Endothelial cell of umbilical vein (primary cell): ENCODE measurements around the gene FHOD3. TPM values are rescaled to one million over a fixed set of nuclear protein-coding genes. Genes with fewer than 3 reads are reported as not detected.

Experiments used
- BruUV-seq: library from RNA; stranded (reverse); fragments of 400-500 nt; replicated peaks from 2 replicates; lab custom pipeline; 2021; lab: Mats Ljungman, UMichigan
- CTCF ChIA-PET: fragments of 300-600, 350-600 bp; sonication (Branson Sonifier 250); formaldehyde crosslinking; loops from one replicate; lab custom pipeline; 2021; ENCODE audit warnings: antibody characterized with exemption, inconsistent platforms; lab: Charles Lee
- POLR2A ChIA-PET: fragments of 300-600, 350-600 bp; sonication (Branson Sonifier 250); formaldehyde crosslinking; loops from one replicate; lab custom pipeline; 2021; ENCODE audit warnings: antibody characterized with exemption, inconsistent platforms; lab: Charles Lee
- DNase-seq: peaks from one replicate; pipeline ENCODE4 v3.0.0-alpha.2; 2011; ENCODE audit warnings: low read depth, low spot score
- FAIRE-seq: peaks from 2 replicates; lab custom pipeline; 2011; peaks lifted over from hg19 to GRCh38; lab: Jason Lieb, UNC
- H2AFZ ChIP-seq: 2 replicates; pipeline ENCODE4 v1.6.0; 2012; ENCODE audit warnings: low read depth, low read length, control low read depth, inconsistent platforms
- H3K27ac ChIP-seq: 2 replicates; pipeline ENCODE4 v1.5.1; 2011; ENCODE audit warnings: low read depth, mild to moderate bottlenecking, control low read depth, low read length, moderate library complexity; ENCODE audit not compliant: insufficient read depth
- H3K27me3 ChIP-seq, 2 experiments: 2 replicates each; pipeline versions ENCODE4 v1.6.0 to v1.6.1; 2011; ENCODE audit warnings: low read length in 2 of 2, mixed read lengths in 1 of 2; ENCODE audit not compliant: control insufficient read depth in 2 of 2, insufficient read depth in 2 of 2
- H3K36me3 ChIP-seq, 2 experiments: 2 replicates in 1 of 2; 3 replicates in 1 of 2; pipeline ENCODE4 v1.5.1; 2011; ENCODE audit warnings: low read length in 2 of 2, mild to moderate bottlenecking in 1 of 2, moderate library complexity in 1 of 2; ENCODE audit not compliant: control insufficient read depth in 2 of 2, insufficient read depth in 2 of 2; ENCODE audit errors: extremely low read depth in 1 of 2
- H3K4me1 ChIP-seq: 3 replicates; pipeline ENCODE4 v1.5.1; 2011; ENCODE audit warnings: mild to moderate bottlenecking, low read length; ENCODE audit not compliant: control insufficient read depth, insufficient read depth; ENCODE audit errors: extremely low read depth
- H3K4me2 ChIP-seq: 2 replicates; pipeline ENCODE4 v1.6.1; 2011; ENCODE audit warnings: low read length, control low read depth, mixed read lengths; ENCODE audit not compliant: insufficient read depth
- H3K4me3 ChIP-seq, 3 experiments: fragments of 200-600 bp in 1 of 3; sonication (generic), shearing (Covaris generic) in 1 of 3; replicated peaks in 1 of 3; 2 replicates each; pipeline ENCODE4 v1.5.1; 2011 to 2016; ENCODE audit warnings: control low read depth in 3 of 3, low read length in 3 of 3, mild to moderate bottlenecking in 2 of 3, inconsistent platforms in 1 of 3, low read depth in 1 of 3, moderate library complexity in 1 of 3; ENCODE audit not compliant: insufficient read depth in 1 of 3
- H3K79me2 ChIP-seq: 2 replicates; pipeline ENCODE4 v1.6.0; 2012; ENCODE audit warnings: low read length, inconsistent platforms; ENCODE audit not compliant: control insufficient read depth, insufficient read depth
- H3K9ac ChIP-seq: replicated peaks from 2 replicates; pipeline ENCODE3; 2011; ENCODE audit warnings: low read length, control low read depth; ENCODE audit not compliant: insufficient read depth; ENCODE audit errors: extremely low read depth
- H3K9me1 ChIP-seq: replicated peaks from 3 replicates; pipeline ENCODE4 v1.6.0; 2011; ENCODE audit warnings: mild to moderate bottlenecking, low read length; ENCODE audit not compliant: control insufficient read depth, insufficient read depth; ENCODE audit errors: extremely low read depth
- H3K9me3 ChIP-seq: replicated peaks from 2 replicates; pipeline ENCODE4 v1.5.1; 2012; ENCODE audit warnings: low read length, inconsistent platforms; ENCODE audit not compliant: control insufficient read depth, insufficient read depth
- H4K20me1 ChIP-seq: replicated peaks from 2 replicates; pipeline ENCODE3; 2011; ENCODE audit warnings: mild to moderate bottlenecking, low read length; ENCODE audit not compliant: control insufficient read depth, insufficient read depth; ENCODE audit errors: extremely low read depth
- EZH2 ChIP-seq: IDR thresholded peaks from 2 replicates; pipeline ENCODE4 v1.6.1; 2012; ENCODE audit warnings: borderline replicate concordance, low read depth, mild to moderate bottlenecking, moderate library complexity, low read length, inconsistent platforms; ENCODE audit not compliant: severe bottlenecking
- FOS ChIP-seq: IDR thresholded peaks from 2 replicates; pipeline ENCODE4 v1.6.1; 2011; ENCODE audit warnings: mild to moderate bottlenecking, low read length, moderate library complexity, borderline replicate concordance; ENCODE audit not compliant: insufficient read depth
- GATA2 ChIP-seq: IDR thresholded peaks from 2 replicates; pipeline ENCODE4 v1.7.0; 2011; ENCODE audit warnings: low read depth, mild to moderate bottlenecking, moderate library complexity, mixed read lengths, low read length; ENCODE audit not compliant: insufficient read length, insufficient read depth
- JUN ChIP-seq: IDR thresholded peaks from 2 replicates; pipeline ENCODE4 v1.6.1; 2011; ENCODE audit warnings: borderline replicate concordance, low read depth; ENCODE audit not compliant: insufficient read length, insufficient read depth
- MYC ChIP-seq: IDR thresholded peaks from one replicate; pipeline ENCODE4 v1.6.1; 2011; ENCODE audit warnings: mild to moderate bottlenecking, low read depth, low read length
- POLR2A ChIP-seq: IDR thresholded peaks from 2 replicates; pipeline ENCODE4 v1.6.1; 2012; ENCODE audit warnings: low read depth, mild to moderate bottlenecking, control low read depth, low read length
- POLR2AphosphoS5 ChIP-seq: IDR thresholded peaks from 2 replicates; pipeline ENCODE4 v1.6.1; 2012; ENCODE audit warnings: low read depth, mild to moderate bottlenecking, control low read depth, low read length, moderate library complexity; ENCODE audit not compliant: insufficient read depth
- dilution Hi-C: fragments of 300-500 bp; cut with MboI; formaldehyde crosslinking; loops from one replicate; pipeline ENCODE4 v1.15.0; 2019; ENCODE audit warnings: low sequenced_read_pairs; ENCODE audit not compliant: extremely low pct_ligation_motif_present
- intact Hi-C: fragments of 100-400 bp; cut with micrococcal nuclease; formaldehyde crosslinking; loops from one replicate; pipeline ENCODE4 v1.10.0; 2022
- polyA plus RNA-seq, 4 experiments: library from polyadenylated mRNA; depleted of rRNA in 3 of 4; stranded (reverse) in 3 of 4; unstranded in 1 of 4; fragments of >200 nt; gene quantifications; 2 replicates each; pipeline versions ENCODE4 v1.2.1 to v1.2.3, GENCODE V29; 2011 to 2012; ENCODE audit warnings: missing spikeins in 1 of 4
- total RNA-seq: library from RNA; stranded (reverse); gene quantifications from 2 replicates; pipeline ENCODE4 v1.2.3, GENCODE V29; 2021
- TF ChIP-seq, protein P1 (sequence below): IDR thresholded peaks from 2 replicates; pipeline ENCODE4 v1.6.1; 2011; ENCODE audit not compliant: insufficient read depth, insufficient read length
- TF ChIP-seq, protein P2 (sequence below), 2 donors: IDR thresholded peaks; 1 replicate in 1 of 2; 2 replicates in 1 of 2; pipeline ENCODE4 v1.5.1; 2011; ENCODE audit warnings: low read length in 2 of 2, mild to moderate bottlenecking in 2 of 2, moderate library complexity in 2 of 2, control low read depth in 1 of 2, inconsistent platforms in 1 of 2, low read depth in 1 of 2; ENCODE audit not compliant: insufficient read depth in 1 of 2; ENCODE audit errors: extremely low read depth in 1 of 2

FHOD3 gene
- total and polyA plus RNA-seq, 2 donors (not counting 3 experiments of a cell fraction or from before 2014, with no cell fraction given), result 0.06 to 1.5 TPM

DNA sequence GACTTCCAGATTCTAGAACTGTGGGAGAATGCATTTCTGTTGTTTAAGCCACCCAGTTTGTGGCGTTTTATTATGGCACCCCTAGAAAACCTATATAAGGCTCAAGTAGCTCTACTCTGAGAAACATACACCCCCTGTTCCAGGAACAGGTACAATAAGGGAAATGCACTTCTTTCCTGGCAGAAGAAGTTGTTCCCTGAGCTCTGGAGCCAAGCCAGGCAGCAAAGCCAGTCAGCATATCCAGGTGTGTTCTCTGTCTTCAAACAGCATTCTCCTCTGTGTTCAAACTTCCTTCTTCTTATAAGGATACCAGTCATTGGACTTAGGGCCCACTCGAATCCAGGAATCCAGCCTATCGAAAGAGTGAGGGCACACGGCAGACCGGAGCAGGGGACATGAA lies 434.8 kb downstream of the FHOD3 start:
- Histone ChIP-seq H3K9me3 (no peaks in the 10 kb centered on the region), H3K4me2 (no peak overlapping the region), H3K27ac (no peak overlapping the region), H3K9ac (no peak overlapping the region), H3K4me3 (no peak overlapping the region), H3K79me2 (no peaks in the 10 kb centered on the region), H4K20me1 (no peaks in the 10 kb centered on the region), H3K36me3 (no peaks in the 10 kb centered on the region), H2AFZ (no peak overlapping the region), H3K27me3 (no peaks in the 10 kb centered on the region), H3K4me1 (no peaks in the 10 kb centered on the region), H3K9me1 (no peaks in the 10 kb centered on the region)
- TF ChIP-seq FOS (no peak), EZH2 (no peak), POLR2AphosphoS5 (no peak), MYC (no peak), JUN (no peak), POLR2A (no peak)
- TF ChIP-seq, protein P1, sequence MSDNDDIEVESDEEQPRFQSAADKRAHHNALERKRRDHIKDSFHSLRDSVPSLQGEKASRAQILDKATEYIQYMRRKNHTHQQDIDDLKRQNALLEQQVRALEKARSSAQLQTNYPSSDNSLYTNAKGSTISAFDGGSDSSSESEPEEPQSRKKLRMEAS, result no peak
- BruUV-seq, result no TSS peak
- intact Hi-C loops, result no loop called here
- dilution Hi-C loops, result no loop called here
- ChIA-PET CTCF (no interaction called here), POLR2A (no interaction called here)
- DNase-seq, result no peak
- FAIRE-seq, result no peak

DNA sequence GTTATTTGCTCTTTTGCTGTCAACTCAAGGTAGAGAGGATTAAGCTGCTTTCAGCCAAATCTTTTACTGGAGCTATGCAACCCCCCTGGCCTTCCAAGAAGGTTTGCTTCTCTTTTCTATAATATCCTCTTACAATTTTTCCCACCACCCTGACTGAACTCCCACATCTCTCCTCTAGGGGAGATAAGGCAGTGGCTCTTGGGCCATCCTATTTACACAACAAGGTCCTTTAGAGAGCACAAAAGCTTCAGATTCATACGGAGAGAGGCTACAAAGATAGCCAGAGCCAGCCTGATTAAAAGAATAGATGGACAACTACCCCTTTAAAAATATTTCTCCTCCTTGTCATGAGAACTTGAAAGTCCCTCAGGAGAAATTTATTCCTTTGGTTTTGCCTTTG lies 435.6 kb downstream of the FHOD3 start:
- Histone ChIP-seq H3K36me3 (no peaks in the 10 kb centered on the region), H3K27ac (no peak overlapping the region), H3K79me2 (no peaks in the 10 kb centered on the region), H3K4me2 (no peak overlapping the region), H2AFZ (no peak overlapping the region), H4K20me1 (no peaks in the 10 kb centered on the region), H3K9me1 (no peaks in the 10 kb centered on the region), H3K4me1 (no peaks in the 10 kb centered on the region), H3K9ac (no peak overlapping the region), H3K27me3 (no peaks in the 10 kb centered on the region), H3K4me3 (no peak overlapping the region), H3K9me3 (no peaks in the 10 kb centered on the region)
- dilution Hi-C loops, result no loop called here
- POLR2A ChIA-PET, result no interaction called here
- DNase-seq (no peak), FAIRE-seq (no peak)
- BruUV-seq, result no TSS peak
- intact Hi-C loops, result no loop called here
- CTCF ChIA-PET, result no interaction called here
- TF ChIP-seq GATA2 (no peak), EZH2 (no peak)
- TF ChIP-seq, protein P2, sequence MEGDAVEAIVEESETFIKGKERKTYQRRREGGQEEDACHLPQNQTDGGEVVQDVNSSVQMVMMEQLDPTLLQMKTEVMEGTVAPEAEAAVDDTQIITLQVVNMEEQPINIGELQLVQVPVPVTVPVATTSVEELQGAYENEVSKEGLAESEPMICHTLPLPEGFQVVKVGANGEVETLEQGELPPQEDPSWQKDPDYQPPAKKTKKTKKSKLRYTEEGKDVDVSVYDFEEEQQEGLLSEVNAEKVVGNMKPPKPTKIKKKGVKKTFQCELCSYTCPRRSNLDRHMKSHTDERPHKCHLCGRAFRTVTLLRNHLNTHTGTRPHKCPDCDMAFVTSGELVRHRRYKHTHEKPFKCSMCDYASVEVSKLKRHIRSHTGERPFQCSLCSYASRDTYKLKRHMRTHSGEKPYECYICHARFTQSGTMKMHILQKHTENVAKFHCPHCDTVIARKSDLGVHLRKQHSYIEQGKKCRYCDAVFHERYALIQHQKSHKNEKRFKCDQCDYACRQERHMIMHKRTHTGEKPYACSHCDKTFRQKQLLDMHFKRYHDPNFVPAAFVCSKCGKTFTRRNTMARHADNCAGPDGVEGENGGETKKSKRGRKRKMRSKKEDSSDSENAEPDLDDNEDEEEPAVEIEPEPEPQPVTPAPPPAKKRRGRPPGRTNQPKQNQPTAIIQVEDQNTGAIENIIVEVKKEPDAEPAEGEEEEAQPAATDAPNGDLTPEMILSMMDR (IDR thresholded peaks at IDR 0.05; ENCODE audit: extremely low read depth in 1 of 2, insufficient read depth in 1 of 2, low read depth in 1 of 2, low read length in 2 of 2), result no peak
- TF ChIP-seq, protein P1, result no peak
